GM19467 (cell line): ENCODE measurements around the gene OR6Q1.
"Not testable (repeated sequence)": the region's sequence is repeated elsewhere in the genome, so short reads cannot be mapped to it uniquely, and the experiment has no call there.

Experiments
- ATAC-seq: cut with Tn5 transposase; IDR thresholded peaks from one replicate; pipeline ENCODE4 v1.9.1; 2021; ENCODE audit warnings: mild to moderate bottlenecking, moderate library complexity; ENCODE audit not compliant: unreplicated experiment

The OR6Q1 gene, protein sequence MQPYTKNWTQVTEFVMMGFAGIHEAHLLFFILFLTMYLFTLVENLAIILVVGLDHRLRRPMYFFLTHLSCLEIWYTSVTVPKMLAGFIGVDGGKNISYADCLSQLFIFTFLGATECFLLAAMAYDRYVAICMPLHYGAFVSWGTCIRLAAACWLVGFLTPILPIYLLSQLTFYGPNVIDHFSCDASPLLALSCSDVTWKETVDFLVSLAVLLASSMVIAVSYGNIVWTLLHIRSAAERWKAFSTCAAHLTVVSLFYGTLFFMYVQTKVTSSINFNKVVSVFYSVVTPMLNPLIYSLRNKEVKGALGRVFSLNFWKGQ

DNA sequence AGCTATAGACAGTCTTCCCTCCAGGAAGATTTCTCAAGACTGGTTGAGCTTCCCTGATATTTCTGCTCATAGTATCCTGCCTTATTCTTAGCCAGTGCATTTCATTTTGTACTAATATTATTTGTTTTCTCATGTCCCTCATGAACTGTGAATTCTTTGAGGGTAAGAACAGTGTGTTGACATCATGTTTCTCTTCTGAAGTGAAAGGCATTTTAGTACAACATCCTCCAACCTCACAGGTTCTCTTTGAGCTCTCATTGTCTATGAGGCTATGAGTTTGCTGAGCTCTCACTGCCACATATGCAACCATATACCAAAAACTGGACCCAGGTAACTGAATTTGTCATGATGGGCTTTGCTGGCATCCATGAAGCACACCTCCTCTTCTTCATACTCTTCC lies at the start of gene OR6Q1:
TSS of gene OR6Q1 (plus strand) at position 301 of the 400 bp plus-strand sequence. CDS start at position 301, 0 bp downstream.
- ATAC-seq: no peak

DNA sequence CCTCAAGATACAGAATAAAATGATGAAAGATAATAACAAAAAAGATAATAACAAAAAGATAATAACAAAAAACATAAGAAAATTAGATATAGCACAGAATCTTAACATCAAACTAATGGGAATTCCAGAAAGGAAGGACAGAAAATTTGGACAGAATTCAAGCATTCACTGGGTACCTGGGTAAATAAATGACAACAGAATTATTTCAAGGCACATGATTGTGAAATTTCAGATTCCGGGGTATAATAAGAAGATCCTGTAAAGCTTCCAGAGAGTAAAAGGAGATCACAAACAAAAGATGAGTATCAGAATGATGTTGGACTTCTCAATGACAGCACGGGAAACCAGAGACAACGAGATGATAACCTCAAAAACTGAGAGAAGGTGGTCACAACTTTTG lies 49.2 kb upstream of the OR6Q1 start:
- ATAC-seq: no peak

DNA sequence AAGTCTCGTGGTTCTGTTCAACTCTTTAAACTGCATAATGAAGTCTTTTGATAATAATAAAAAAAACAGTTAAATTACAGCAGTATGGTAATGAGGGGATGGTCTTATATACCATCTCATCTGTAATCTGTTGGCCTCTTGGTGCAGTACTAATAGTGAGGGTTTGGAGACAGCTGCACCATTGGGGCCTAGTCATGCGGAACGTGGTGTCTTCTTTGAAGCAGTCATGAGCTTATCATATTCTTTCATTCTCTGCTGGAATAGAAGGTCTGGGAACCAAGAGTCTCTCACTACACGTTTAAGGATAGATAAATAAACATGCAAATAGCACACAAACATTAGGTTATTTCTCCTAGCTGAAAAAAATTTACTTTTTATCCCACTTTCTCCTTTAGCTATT lies 48.0 kb upstream of the OR6Q1 start:
- ATAC-seq: no peak

DNA sequence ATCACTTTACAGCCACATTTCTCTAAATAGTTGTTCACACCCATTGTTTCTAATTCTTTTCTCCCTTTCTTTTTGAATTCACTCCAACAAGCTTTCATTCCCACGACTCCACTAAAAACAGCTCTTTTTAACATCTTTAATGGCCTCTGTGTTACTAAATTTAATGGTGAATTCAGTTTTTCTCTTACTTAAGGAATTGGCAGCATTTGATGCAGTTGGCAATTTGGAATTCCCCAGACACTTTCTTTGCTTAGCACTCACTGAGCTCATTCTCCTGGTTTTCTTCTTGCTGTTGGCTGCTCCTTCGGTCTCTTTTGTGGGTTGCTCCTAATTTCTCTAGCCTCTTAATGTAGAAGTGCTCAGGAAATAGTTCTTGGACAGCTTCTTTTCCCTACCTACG lies 47.6 kb upstream of the OR6Q1 start:
- no peak for ATAC-seq

DNA sequence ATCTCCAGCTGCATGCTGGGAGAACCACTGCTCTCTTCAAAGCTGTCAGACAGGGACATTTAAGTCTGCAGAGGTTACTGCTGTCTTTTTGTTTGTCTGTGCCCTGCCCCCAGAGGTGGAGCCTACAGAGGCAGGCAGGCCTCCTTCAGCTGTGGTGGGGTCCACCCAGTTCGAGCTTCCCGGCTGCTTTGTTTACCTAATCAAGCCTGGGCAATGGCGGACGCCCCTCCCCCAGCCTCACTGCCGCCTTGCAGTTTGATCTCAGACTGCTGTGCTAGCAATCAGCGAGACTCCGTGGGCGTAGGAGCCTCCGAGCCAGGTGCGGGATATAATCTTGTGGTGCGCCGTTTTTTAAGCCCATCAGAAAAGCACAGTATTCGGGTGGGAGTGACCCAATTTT lies 31.2 kb upstream of the OR6Q1 start:
- ATAC-seq: not testable (repeated sequence)

DNA sequence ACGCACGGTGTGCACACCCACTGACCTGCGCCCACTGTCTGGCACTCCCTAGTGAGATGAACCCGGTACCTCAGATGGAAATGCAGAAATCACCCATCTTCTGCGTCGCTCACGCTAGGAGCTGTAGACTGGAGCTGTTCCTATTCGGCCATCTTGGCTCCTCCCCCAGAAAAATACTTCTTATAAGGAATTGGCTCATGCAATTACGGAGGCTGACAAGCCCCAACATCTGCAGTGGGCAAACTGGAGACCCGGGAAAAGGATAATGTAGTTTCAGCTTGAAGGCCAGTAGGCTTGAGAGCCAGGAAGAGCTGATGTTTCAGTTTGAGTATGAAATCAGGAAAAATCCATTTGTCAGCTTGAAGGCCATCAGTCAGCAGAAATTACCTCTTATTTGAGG lies 30.7 kb upstream of the OR6Q1 start:
- ATAC-seq: not testable (repeated sequence)

DNA sequence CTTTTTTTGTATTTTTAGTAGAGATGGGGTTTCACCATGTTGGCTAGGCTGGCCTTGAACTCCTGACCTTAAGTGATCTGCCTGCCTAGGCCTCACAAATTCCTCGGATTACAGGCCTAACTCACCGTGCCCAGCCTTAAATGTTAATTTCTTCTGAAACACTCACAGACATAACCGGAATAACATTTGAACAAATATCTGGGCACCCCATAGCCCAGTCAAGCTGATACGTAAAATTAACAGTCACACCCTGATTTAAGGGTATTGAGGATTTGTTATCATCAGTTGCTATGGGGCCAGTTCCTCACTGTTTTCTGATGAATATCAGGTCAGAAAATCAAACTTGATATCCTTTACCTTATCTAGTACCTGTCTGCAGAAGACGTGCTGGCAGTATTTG lies 30.1 kb upstream of the OR6Q1 start:
- ATAC-seq: no peak

DNA sequence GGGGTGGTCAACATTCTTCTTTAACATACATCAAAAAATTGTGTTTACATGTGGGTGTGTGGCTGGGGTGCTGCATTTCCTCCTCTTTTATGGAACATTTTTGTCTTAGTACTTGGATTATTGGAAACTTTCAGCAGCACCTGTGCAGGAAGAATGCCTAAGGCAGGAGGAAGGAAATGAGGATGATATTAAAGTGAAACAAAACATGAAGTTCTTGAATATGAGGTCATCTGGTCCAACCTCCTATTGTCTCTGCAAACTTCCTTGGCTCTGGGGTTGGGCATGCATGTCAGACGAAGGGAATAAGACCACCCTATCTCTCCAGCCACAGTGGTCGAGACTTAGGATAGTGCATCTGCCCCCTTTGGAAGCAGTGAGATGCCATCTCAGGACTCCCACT lies 27.7 kb upstream of the OR6Q1 start:
- ATAC-seq: no peak

DNA sequence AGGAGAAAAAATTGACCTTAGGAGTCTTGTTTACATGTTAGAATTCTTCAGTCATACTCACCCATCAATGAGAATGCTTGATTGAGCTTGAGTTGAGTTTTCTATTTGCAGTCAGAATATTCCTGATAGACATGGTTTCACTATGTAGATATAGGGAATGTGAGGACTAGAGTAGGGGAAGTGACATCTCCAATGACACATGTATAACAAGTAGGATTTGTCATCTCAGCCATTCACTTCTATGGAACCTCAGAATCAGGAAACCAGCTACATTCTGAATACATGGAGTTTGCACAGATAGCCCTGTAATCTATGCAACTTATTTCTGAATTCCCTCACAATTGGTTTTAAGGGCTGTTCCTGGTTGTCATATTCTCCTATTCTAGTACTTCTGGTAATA lies 27.2 kb upstream of the OR6Q1 start:
- no peak for ATAC-seq

DNA sequence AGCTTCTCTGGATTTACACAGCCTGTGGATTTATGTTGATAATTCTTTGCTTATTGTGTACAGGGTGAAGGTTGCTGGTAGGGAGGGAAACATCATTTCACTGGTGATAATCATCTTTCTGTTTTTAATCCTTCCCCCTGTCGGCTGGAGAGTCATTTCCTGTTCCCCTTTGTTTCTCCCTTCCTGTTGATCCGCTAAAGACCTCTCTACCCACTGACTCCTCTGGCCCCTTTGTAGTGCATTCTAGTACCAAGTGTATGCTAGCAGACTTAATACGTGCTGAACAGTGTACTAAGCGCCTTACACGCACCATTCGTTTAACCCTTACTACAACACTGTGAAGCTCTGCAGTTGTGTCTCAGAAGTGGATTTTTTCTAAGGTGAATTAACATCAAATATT lies 26.1 kb upstream of the OR6Q1 start:
- no peak for ATAC-seq

DNA sequence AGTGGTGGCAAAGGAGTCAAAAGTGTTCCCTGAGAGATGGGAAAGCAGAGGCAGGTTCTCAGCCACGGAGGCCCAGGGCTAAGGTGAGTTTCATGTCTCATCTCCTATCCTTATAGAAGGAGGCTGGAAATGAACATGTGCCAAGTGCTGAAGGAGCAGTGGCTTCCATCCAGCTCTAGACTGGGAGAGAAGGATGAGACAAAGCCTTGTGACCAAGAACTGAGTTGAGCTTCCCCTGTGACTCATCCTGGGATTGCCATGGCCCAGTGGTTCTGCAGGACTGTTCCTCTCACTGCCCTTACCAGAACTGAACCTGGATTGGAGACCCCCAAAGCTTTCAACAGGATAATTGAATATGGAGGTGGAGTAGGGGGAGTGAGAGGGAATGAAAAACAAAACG lies 23.8 kb upstream of the OR6Q1 start:
- no peak for ATAC-seq

DNA sequence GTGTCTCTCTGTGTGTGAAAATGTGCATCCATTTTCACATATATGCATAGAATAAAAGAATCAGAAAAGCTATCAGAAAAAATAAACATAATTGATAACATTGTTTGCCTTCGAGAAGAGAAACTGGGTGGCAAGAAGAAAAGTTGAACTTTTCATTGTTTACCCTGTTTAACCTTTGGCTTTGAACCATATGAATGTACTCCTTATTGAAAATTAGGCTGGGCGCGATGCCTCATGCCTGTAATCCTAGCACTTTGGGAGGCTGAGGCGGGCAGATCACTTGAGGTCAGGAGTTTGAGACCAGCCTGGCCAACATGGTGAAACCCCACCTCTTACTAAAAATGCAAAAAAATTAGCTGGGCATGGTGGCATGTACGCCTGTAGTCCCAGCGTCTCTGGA lies 19.0 kb upstream of the OR6Q1 start:
- ATAC-seq: no peak

DNA sequence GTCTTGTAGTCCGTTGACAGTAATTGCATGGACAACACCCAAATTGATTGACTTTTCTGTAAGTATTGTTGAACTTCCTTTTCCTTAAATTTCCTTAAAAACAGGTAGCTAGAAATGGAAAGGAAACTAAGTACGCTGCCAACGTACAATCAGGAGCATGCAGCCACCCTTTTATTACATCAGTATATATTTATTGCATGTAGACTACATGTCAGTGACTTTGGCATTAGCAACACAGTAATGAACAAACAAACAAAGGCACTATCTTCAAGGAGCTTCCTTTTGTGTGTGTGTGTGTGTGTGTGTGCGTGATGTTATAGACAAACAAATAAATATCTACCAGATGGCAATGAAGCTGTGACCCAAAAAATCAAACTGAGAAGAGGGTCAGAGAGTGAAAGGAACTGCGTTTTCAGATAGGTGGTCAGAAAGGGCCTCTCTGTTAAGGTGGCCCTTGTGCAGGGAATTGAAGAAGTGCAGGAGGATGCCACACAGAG lies 7.3 kb upstream of the OR6Q1 start, which contains the start of gene OR9Q1:
TSS of gene OR9Q1 (plus strand) at position 447 of the 497 bp plus-strand sequence. CDS start 155,564 bp downstream, outside the sequence.
- no peak for ATAC-seq

DNA sequence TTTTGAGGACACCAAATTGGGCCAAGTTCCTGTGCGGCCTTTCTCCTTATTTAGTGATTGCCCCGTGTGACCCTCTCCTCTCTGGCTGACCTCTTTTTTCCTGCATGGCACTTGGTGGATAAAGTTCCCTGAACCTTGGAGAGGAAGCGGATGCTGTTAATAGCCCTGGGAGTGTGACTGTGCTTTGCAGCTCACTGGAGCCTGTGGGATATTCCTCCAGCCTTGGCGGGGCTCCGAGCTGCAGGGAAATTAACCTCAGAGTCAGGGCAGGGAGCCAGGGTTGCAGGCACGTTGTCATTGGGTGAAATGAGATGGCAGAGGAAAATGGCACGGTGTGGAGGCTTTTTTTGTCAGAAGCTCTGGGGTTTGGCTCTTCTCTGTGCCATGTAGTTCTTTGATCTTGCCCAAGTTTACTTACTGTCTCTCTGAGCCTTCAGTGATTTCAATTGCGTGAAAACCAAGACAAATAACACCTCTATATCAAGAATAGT lies 6.1 kb upstream of the OR6Q1 start:
- no peak for ATAC-seq

DNA sequence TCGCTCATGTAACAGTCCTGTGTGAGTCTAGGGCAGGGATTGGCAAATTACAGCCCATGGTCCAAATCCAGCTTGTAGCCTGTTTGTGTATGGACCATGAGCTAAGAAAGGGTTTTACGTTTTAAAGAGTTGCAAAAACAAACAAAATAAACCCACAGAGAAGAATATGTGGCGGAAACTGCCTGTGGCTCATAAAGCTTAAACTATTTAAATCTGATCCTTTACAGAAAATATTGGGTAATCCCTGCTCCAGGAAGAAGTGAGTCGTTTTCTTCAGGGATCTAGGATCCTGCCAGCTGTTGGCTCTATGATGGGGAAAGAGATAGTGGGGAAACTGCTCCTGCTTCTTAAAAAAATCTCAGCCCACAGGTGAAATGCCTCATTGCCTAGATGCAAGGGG lies 3.4 kb upstream of the OR6Q1 start:
- ATAC-seq: no peak

DNA sequence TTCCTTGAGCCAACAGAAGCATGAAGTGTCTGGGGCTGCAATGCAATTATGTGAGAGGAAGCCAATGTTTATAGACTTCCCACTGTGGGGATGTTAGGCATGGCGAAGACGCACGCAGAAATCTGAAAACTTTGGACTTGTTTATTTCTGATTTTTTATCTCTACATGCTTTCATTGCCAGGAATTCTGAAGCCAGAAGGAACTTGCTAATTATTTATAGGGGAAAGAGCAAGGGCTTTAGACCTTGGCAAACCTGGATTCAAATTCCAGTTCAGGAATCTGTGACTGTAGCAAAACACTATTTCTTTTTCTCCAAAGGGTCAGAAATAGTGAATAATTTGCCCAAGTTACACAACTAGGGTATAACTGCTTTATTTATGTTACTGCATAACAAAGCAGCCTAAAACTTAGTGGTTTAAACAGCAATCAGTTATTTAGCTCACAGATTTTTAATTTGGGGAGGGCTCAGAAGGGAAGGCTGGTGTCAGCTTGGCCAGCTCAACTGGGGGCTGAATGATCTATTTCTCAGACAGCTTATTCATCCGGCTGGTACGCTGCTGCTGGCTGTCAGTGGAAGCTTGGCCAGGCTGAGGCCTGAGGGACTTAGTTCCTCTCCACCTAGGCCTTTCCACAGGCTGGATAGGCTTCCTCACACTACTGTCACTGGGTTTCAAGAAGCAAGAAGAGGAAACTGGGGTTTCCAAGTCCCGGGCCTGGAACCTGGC lies 1.9 kb upstream of the OR6Q1 start:
- ATAC-seq: no peak

DNA sequence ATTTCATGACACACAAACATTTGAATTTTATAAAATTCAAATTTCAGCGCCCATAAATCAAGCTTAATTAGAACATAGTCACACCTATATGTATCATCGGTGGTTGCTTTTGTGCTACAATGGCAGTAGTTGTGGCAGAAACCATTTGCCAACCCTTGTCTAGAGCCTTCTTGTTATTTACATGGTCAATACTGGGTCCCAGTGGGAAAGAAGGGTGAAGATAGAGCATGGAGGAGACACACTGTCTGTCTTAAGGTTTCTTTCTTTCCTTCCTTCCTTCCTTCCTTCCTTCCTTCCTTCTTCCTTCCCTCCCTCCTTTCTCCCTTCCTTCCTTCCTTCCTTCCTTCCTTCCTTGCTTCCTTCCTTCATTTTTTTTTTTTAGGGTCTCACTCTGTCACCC lies 3.7 kb downstream of the OR6Q1 start:
- ATAC-seq: no peak

DNA sequence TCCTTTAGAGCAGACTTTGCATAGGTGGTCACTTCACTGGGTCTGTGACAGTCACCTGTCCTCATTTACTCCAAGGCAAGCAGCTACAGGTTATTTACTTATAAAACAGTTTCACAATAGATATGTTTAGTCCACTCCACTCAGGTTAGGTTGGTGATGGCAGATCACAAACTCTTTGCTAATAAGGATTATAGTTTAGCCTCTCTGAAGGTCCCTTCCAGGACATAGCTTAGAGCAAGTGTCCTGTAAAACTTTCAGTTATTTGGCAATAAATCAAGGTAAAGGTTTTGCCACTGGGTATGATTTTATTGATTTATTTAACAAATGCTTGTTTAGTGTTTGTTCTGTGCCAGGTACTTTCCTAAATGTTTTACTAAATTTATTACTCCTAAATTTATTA lies 8.8 kb downstream of the OR6Q1 start:
- no peak for ATAC-seq

DNA sequence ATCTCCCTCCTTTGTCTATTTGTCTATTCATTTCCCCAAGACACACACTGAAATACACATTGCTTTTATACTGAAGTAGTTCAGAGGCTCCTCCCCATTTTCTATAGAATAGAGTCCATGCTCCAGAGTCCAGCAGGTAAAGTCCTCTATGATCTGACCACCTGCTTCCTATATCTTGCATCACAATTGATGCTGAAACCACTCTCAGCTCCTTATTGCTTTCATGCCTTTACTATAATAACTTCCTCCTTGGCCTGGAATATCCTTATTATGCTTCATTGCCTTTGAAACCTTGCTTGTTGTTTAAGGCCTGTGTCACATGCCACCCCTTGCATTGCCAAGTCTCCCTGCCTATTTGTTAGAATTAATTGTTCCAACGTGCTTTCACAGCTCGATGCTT lies 12.6 kb downstream of the OR6Q1 start:
- no peak for ATAC-seq

DNA sequence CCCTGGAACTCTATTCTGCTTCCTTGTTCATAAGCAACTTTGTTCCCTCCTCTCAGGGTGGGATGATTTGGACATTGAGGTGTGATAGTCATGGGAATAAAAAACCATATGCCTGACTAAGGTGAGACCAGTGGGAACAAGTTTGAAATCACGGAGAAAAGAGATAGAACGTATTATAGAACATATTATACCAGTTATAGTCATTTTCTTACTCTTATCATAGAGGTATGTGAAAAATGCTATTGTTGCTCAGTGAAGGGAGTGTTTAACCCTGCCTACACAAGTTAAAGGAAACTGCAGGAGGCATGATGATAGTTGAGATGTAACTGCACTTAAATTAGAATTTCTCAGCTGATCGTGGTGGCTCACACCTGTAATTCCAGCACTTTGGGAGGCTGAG lies 15.5 kb downstream of the OR6Q1 start:
- no peak for ATAC-seq

DNA sequence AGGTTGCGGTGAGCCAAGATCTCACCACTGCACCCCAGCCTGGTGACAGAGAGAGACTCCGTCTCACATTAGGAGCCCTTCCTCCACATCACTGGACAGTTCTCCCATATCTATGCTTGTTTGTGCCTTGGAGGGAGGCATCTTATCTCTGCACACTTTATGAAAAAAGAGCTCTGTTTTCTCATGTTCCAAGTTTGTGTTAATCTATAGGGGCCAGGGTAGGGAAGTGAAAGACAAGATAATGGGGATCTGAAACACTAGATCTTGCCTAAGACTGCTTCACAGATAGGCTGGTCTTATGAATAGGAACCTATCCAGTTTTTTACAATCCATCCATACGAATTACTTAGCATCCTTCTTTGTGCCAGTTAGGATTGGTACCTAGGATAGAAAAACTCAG lies 17.1 kb downstream of the OR6Q1 start:
- ATAC-seq: no peak

DNA sequence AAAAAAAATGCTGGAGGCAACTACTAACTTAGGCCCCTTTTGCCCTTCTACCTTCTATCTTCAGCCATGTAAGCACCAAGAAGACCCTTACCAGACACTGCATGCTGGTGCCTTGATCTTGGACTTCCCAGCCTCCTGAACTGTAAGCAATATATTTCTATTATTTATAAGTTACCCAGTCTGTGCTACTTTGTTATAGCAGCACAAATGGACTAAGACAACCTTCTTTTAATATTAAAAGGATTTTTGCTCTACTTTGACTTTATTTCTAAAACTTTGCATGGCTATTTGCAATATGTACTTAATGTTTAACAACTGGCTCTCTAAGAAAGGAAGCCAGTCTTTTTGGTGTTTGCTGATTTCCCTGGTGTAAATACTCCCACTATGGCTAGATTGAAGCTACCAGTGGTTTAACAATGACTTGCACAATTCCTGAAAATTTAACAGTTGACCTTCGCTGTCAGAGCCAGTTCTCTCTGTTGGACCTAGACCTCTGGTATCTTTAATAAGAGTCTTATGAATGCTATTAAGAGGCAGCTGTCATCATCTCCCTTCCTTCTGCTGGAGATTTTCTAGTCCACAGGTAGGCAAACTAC lies 25.2 kb downstream of the OR6Q1 start:
- ATAC-seq: no peak
